ENCODE data around the gene CHIA.
A peak's percentile ranks its signal among the peaks of the same experiment; 100 is the strongest.

CHIA gene

GRCh38 chr1:111290630-111291029 is at the start of gene CHIA:
TSS of gene CHIA (plus strand) at chr1:111290851. CDS start at chr1:111310468, 19,617 bp downstream.
- no peak for DNase-seq

DNA sequence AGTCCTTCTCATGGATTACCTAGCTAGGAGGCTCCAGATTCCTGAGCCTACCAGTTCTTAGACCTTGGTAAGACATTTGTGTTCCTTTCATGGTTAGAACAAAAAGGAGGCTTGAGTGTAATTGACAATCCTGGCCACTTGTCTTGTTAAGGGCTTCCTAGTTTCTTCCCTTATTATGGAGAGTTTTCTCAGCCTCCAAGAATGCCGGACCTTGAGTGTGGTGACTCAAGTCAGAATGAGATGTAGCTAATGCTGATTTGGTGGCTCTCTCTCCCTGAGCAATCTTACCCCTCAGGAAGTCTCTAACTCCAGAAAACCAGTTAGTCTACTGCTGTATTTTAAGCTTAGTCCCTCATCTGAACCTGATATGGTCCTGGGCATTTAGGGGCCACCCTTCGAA is 48.9 kb upstream of the CHIA start:
- no peak for DNase-seq

DNA sequence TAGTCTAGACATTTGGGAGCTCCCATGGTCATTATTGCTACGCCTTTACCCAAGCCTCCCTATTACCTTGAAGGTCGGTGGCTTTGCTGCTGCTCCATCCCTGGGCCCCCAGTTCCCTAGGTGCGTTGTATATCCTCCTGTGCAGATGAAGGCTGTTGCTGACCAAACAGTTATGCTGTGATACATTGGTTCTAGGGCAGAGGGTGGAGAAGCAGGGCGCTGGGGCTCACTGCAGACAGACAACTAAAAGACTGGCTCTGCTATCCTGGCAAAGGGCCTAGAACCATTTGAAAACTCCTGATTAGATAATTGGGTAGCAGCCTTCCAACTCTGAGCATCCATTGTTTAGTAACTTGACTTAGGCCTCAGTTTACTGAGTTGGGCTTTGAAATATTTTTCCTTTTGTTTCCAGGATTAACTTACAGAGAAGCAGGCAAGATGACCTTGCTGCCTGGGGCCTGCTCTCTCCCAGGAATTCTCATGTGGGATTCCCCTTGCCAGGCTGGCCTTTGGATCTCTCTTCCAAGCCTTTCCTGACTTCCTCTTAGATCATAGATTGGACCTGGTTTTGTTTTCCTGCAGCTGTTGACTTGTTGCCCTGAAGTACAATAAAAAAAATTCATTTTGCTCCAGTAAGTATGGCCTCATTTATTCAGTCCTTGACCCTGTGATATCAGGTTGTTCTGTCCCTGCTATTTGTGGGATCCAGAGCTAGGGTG is 47.7 kb upstream of the CHIA start:
- no peak for DNase-seq

- no peak for DNase-seq
These were observed 43.4 kb upstream of the CHIA start for GRCh38 chr1:111247125-111247838.

GRCh38 chr1:111249960-111250359 is 40.7 kb upstream of the CHIA start:
- DNase-seq: no peak

- DNase-seq: no peak
These were observed 39.1 kb upstream of the CHIA start for GRCh38 chr1:111251570-111251969.

GRCh38 chr1:111252786-111253185 is 37.9 kb upstream of the CHIA start:
- DNase-seq: no peak

DNA sequence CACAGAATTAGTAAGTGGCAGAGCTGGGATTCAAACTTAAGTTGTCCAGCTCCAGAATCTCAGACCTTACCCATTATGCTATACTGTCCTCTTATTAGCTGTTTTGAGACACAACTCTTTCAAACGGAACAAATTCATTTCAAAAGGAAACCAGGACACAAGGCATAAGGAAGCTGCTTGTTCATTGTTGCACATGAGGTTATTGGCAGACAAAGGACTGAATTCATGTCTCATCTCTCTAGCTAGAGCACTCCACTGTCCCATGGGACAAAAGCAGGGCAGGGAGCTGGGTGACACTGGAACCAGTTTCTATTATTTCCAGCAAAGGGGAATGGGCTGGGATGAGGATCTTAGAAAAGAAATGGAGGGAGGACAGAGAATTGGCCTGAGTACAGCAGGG is 36.8 kb upstream of the CHIA start:
- DNase-seq: no peak

DNA sequence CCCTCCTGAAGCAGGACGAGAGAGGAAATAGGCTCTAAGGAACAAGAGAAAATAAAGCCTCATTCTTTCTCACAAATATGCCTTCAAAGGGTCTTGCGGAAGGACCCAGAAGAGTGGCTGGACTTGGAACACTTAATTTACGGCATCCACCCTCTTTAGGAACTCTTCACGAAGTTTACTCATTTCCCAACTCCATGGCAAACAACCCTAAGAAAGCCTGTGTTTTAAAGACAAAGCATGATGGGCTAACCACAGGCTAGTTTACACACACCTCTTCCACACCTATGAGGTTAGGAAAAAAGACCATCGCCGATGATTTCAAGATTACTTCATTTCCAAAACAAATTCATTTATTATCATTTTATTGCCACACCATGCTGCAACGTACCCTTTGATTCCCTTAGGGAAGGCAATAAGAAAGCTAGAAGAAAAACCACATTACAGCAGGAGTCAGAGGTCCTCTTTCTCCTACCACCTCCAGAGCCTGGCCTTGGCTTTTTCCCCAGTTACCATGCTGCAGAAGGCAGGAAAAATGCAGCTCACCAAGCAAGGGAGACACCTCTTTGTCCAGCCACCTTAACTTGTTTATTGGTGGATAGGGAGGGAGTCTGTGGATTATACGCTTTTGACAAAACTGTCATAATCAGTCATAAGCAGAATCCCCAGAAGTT is 33.5 kb upstream of the CHIA start:
- DNase-seq: no peak

- DNase-seq: no peak
These were observed 22.7 kb upstream of the CHIA start for GRCh38 chr1:111267801-111268508.

DNA sequence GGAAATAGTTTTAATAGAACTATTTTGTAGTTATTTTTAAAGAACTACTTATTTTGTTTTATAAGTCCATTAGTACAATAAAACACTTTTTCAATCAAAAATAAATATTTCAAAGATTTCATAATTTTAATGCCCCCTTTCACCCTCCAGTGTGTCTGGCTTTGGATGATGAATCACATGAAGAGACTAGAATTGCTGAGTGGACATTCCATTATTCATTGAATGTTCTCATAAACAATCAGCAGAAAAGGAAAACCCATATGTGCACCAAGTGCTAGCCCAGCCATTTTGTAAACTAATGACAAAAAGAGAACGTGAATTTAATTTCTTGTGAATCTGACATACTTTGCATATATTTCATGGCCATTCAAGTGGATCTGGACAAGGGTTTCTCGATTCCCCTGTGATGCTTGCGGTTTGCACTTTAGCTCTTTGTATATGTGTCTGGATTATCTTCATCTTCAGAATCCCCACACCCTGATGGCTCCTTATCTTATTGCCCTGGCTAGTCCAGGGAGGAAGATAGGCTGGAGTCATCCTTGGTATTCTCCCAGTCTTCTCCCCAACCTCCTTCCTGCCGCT is 20.7 kb upstream of the CHIA start:
- no peak for DNase-seq

DNA sequence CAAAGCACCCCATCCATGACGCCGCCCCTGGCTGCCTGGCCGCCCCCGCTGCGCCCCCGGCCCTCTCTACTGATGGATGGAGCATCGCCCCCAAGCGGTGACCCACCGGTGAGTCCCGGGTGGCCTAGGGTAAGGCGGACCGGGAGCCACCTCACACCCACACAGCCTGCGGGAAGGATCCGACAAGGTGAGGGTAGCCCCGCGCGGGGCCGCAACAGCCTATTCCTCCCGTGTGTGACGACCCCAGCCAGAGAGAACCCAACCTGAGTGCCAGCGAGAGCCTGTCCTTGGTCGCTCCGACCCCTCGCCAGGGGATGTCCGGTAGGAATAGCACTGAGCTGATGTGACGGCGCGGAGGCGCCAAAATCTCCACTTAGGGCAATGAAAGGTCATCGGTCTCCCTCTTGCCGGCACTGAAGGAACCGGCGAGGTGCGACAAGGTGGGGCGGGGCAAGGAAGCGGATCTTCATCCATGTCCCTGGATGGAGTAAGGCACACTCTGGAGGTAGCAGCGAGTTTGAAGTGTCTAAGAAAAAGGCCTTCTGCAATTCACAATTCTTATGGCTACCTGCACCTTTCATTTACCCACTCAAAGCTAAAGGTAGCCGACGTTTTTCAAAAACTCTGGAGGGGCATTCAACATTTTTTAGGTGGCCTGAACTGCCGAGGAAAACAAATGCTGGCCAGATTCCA is 19.7 kb upstream of the CHIA start:
- no peak for DNase-seq

DNA sequence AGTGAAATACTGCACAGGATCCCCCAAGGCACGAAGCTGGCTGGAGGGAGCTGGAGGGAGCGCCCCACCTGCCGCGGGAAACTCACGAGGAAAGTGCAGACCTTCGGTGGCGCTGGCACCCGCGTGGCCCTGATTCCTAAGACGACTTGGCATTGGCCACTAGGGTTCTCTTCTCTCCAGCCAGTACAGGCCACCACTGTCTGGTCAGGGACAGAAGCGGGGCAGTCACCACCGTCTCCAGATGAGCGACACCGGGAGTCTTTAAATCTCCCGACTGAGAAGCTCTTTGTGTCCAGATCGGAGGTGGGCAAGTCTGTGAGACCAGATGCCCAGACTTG is 19.2 kb upstream of the CHIA start:
- DNase-seq: no peak

DNA sequence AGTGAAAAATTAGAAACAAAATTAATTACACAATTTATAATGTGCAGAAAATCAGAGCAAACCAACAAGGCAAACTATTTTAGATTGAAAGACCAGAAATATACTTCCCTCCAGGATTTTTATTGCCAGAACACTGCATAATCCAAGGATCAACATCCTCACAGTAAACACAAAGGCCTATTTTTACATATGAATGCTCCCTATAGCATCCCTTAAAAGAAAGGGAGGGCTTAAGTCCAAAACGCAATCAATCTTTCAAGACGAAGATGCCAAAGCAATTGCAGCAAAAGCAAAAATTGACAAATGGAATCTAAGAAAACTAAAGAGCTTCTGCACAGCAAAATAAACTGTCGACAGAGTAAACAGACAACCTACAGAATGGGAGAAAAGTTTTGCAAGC is 18.6 kb upstream of the CHIA start:
- DNase-seq: no peak

DNA sequence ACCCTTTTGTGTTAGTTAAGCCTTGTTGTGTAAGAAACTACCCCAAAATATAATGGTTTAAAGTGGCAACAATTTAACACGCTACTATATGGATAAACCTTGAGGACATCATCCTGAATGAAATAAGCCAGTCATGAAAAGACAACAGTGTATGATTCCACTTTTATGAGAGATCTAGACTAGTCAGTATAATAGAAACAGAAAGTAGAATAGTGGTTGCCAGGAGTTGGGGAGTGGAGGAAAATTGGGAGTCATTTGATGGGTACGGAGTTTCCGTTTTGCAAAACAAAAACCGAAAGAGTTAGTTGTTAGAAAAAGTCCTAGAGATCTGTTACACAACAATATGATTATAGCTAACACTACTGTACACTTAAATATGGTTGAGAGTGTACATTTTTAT is 16.0 kb upstream of the CHIA start:
- DNase-seq: peak; percentile 28

GRCh38 chr1:111275079-111275478 is 15.6 kb upstream of the CHIA start:
- DNase-seq: peak; percentile 48

DNA sequence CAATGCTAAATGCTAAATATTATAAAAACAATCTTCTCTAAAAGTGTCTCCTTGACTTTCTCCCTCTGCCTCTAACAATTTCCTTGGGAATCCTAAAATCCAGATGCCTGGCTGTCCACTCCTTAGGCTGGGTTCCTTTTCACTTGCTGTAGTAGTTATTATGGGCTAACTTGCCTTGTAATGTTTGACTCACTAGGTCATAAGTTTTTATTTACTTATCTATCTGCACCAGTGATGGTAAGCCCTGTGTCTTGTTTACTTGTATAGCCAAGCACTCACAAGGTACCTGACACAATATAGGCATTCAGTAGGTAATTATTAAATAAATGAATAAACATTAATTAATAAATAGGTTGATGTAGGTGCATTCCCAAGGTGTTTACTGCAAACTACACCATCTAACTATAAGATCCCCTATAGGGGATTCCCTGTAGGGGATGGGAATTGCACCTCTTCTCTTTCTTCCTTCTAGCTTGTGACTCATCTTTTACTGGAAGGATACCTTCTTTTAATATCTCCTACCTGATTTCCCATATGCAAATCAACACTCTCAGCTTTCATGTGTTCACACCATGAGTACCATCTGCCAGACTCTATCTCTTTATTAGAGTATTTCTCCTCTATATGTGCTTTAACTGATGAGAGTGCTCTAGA is 14.7 kb upstream of the CHIA start:
- no peak for DNase-seq

GRCh38 chr1:111279144-111279543 is 11.5 kb upstream of the CHIA start:
- no peak for DNase-seq

DNA sequence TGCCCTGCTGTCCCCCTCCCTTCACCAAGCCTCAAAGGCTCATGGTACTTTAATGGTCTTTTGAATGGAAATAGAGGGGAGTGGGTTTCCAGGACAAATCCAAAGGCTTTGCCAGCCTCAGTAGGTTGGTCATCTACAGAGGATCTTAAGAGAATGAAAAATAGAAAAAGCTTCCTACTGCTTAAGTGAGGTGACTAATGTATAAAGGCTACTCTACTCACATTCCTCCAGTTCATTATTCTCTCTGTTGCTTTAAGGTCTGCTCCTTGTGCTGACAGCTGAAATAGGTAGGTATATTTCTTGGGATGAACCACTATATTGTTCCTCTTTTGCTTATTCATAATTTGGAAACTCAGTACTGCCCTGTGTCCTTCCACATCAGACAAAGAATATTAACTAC is 10.4 kb upstream of the CHIA start:
- no peak for DNase-seq

GRCh38 chr1:111281411-111281810 is 9.2 kb upstream of the CHIA start:
- DNase-seq: no peak

DNA sequence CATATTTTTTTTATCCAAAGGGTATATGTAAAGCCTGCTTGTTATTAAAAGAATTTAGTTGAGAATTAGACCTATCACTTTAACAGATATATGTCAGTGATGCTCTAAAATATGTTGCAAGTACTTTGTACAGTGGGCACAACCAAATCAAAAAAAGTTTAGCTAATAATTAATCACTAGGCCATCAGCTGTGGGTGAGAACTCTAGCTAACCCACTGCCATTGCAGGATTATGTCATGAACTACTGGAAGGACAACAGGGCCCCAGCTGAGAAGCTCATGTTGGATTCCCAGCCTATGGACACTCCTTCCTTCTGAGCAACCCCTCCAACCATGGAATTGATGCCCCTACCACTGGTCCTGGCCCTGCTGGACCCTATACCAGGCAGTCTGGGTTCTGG is 6.8 kb upstream of the CHIA start:
- no peak for DNase-seq

DNA sequence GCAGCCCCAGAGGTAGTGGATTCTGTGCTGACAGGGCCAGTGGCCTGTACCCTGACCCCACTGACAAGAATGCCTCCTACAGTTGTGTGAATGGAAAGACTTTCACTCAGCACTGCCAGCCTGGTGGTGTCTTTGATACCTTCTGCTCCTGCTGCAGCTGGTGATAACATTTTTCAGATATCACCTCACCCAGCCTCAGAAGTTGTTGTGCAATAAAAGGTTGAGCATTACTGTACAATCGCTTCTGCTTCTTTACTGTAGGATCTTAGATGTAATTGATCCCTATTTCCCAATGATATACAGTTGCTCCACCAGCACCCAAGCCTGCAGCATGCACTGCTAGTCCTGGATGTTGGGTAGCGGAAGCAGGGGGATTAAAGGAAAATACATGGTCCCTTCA is 4.8 kb upstream of the CHIA start:
- no peak for DNase-seq
